Hair follicle dermal papilla cell (primary cell): Measurements from ENCODE around the gene S100A16. TPM values are rescaled to one million over a fixed set of nuclear protein-coding genes. Genes with fewer than 3 reads are reported as not detected.

Source experiments
- total RNA-seq: library from RNA; depleted of rRNA; stranded (reverse); fragments of >200 nt; gene quantifications from 2 replicates; pipeline ENCODE4 v1.2.3, GENCODE V29; 2012

S100A16 gene, protein sequence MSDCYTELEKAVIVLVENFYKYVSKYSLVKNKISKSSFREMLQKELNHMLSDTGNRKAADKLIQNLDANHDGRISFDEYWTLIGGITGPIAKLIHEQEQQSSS
- total RNA-seq = 157 and 225 TPM in 2 replicates

GRCh38 chr1:153612755-153613331 lies at the start of gene S100A16:
Gene S100A16 (minus strand): TSS chr1:153613137. CDS start chr1:153608151, 4,986 bp downstream.

DNA sequence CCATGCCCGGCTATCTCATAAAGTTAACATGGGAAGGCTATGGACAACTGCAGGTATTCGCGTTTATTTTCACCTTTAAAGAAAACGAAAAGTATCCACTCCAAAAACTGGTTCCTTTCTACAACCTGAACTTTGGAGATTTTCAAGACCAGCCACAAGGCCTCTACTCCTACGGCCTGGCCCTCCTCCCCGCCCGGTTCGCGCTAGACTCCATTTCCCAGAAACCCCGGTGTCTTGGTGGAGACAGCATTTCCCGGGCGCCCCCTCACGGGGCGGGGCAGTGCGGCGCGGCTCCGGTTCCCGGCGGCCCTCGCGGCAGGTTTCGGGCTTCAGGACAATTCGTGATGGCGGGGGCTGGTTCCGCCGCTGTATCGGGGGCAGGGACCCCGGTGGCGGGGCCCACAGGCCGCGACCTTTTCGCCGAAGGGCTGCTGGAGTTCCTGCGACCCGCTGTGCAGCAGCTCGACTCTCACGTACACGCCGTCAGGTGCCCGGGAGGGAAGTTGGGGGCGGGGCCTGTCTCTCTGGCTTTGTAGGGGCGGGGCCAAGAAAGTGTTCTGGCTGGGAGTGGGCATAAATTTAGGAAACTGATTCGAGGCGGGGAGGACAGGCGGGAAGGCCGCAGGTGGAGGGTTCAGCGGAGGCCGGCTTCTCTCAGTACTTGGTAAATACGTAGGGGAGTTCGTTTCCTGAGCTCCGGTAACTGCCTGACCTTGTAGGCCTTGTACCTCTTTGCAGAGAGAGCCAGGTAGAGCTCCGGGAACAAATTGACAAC lies 45.6 kb upstream of the S100A16 start, which contains the start of gene SNAPIN:
SNAPIN (plus strand) TSS at position 304 of the 775 bp plus-strand sequence; CDS start at position 345, 41 bp downstream.

GRCh38 chr1:153633754-153634665 lies 21.1 kb upstream of the S100A16 start, which contains the start of gene CHTOP:
Gene CHTOP (plus strand): TSS chr1:153634066. CDS start chr1:153636589, 2,523 bp downstream.

GRCh38 chr1:153627715-153628626 lies 15.0 kb upstream of the S100A16 start, which contains the start of gene S100A1:
Gene S100A1 (plus strand): TSS chr1:153628434. CDS start chr1:153630522, 2,088 bp downstream.

GRCh38 chr1:153626904-153627714 lies 14.2 kb upstream of the S100A16 start, which contains the start of gene S100A13:
Gene S100A13 (minus strand): TSS chr1:153627505. CDS start chr1:153626472, 1,033 bp downstream.

GRCh38 chr1:153616144-153616916 lies 3.4 kb upstream of the S100A16 start, which contains the start of gene S100A14:
Gene S100A14 (minus strand): TSS chr1:153616325. CDS start chr1:153615858, 467 bp downstream.

DNA sequence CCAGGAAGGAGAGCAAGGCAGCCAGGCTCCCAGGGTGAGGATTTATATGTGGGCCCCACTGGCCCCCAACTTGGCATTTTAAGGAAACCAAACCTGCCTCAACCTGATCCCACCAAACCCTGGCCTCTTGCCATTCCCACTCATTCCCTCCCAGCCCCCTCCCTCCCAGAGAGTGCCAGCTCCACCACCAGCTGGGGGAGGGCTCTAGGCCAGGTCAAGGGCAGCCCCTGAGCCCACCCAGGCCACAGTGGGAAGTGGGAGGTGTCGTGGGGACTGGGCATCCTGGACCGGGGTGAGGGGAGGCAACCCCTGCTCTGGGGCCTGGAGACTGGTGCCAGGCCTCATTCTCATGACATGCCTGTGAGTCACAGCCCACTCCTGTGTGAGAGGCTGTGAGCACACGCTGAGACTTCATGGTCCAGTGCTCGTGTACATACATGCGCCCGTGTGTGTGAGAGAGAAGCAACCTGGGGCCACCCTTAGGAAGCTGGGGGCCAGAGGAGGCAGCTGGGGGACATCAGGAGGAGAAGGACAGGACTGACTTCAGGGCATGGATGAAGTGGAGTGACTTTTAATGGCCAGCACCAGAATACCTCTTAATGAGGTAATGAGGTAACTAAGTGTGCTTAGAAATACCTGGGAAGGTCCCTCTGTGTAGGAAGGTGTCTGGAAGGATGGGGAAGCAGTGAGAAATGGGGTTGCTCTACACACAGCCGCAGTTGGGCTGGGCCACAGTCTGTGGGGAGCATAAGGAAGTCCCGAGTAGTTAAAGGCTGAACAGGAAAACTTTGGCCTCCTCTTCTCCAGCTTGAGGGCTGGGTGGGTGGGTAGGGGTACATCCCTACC lies 47.2 kb downstream of the S100A16 start, which contains the start of gene S100A2:
S100A2 (minus strand) TSS at position 316 of the 846 bp plus-strand sequence. CDS start 1,967 bp downstream, outside the sequence.

Other genes with a start within 250 kb of the S100A16 start
- gene S100A12, start 237.5 kb downstream of the S100A16 start, total RNA-seq = not detected in 2 replicates
- gene S100A8, start 222.1 kb downstream of the S100A16 start, total RNA-seq = not detected in 2 replicates
- not detected in 2 replicates for gene S100A7A, start 196.6 kb downstream of the S100A16 start, total RNA-seq
- not detected in 2 replicates for gene S100A7, start 152.5 kb downstream of the S100A16 start, total RNA-seq
- gene S100A6, start 77.1 kb downstream of the S100A16 start, total RNA-seq = 1,038 and 1,069 TPM in 2 replicates
- not detected in 2 replicates for gene S100A5, start 72.2 kb downstream of the S100A16 start, total RNA-seq
- gene S100A4, start 67.3 kb downstream of the S100A16 start, total RNA-seq = 874 and 1,480 TPM in 2 replicates
- 6.3 and 6.6 TPM in 2 replicates for gene S100A3, start 63.9 kb downstream of the S100A16 start, total RNA-seq
- gene S100A2, start 47.3 kb downstream of the S100A16 start, total RNA-seq = 3.4 and 6.8 TPM in 2 replicates
- gene S100A14, start 3.2 kb upstream of the S100A16 start, total RNA-seq = 0.36 and 0.65 TPM in 2 replicates
- 71.1 and 103 TPM in 2 replicates for gene S100A13, start 14.4 kb upstream of the S100A16 start, total RNA-seq
- not detected in 2 replicates for gene S100A1, start 15.3 kb upstream of the S100A16 start, total RNA-seq
- 44.3 and 53.1 TPM in 2 replicates for gene CHTOP, start 20.9 kb upstream of the S100A16 start, total RNA-seq
- gene SNAPIN, start 45.6 kb upstream of the S100A16 start, total RNA-seq = 45.8 and 56.8 TPM in 2 replicates
- gene ILF2, start 57.9 kb upstream of the S100A16 start, total RNA-seq = 116 and 124 TPM in 2 replicates
- gene NPR1, start 65.6 kb upstream of the S100A16 start, total RNA-seq = under 0.01 TPM in 1 of 2 replicates, not detected in the other
- 44.7 and 53.4 TPM in 2 replicates for gene INTS3, start 114.9 kb upstream of the S100A16 start, total RNA-seq
- 9.5 and 14.3 TPM in 2 replicates for gene SLC27A3, start 162.3 kb upstream of the S100A16 start, total RNA-seq